ENCODE measurements around the gene UACA.

DNA sequence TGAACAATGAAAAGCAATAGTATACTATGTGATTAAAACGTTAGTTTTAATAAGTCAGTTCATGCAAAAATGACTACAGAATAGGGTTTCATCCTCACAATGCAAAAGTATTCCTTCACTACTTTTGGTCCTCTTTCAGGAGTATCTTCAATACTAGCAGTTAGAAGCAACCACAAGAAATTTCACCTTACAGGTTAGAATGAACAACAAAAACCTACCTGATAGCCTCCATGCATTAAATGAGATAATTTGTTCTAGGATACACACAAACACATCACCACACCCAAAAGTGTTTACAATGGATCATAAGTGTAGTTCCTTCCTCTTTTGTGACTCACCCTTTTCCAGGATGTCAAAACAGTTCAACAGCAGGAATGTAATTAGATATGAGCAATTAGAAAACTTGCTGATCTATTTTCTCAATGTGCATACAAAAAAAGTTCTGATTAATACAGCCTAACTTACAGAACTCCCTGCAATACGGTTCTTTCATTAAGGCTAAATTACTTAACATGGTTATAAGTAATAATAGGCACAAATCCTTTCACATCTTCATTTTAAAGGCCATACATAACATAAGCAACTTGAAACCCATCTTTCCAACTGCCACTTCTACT lies 21.6 kb downstream of the UACA start:
- TF ChIP-seq EZH2 (IDR thresholded peaks at IDR 0.05; ENCODE audit: insufficient read depth, poor library complexity, severe bottlenecking) (no peak), EZH2phosphoT487 (IDR thresholded peaks at IDR 0.05; ENCODE audit: insufficient read depth, low read depth) (no peak)

All from GM23248 (cell line).